GM12892 (cell line): ENCODE results near the gene INPP5A.
A peak's percentile ranks its signal among the peaks of the same experiment; 100 is the strongest.

ENCODE experiments used
- DNase-seq: peaks from one replicate; pipeline ENCODE4 v3.0.0; 2011; ENCODE audit not compliant: insufficient read length
- FAIRE-seq: peaks from 2 replicates; lab custom pipeline; 2011; peaks lifted over from hg19 to GRCh38; lab: Jason Lieb, UNC
- POLR2A ChIP-seq: IDR thresholded peaks from 2 replicates; pipeline ENCODE4 v1.6.1; 2011; ENCODE audit warnings: low read depth, low read length, control low read depth
- POLR2AphosphoS5 ChIP-seq: IDR thresholded peaks from 2 replicates; pipeline ENCODE4 v1.6.1; 2011; ENCODE audit warnings: low read depth, low read length, control low read depth
- TAF1 ChIP-seq: IDR thresholded peaks from 2 replicates; pipeline ENCODE4 v1.6.1; 2011; ENCODE audit warnings: low read depth, mild to moderate bottlenecking, control low read depth, low read length, borderline replicate concordance

The INPP5A gene

GRCh38 chr10:132613566-132614348 is 76.2 kb downstream of the INPP5A start:
- DNase-seq: peak; percentile 11
- no peak for FAIRE-seq
- TF ChIP-seq POLR2A: no peak
- no peak for TF ChIP-seq POLR2AphosphoS5
- TF ChIP-seq TAF1: no peak

- FAIRE-seq (no peak), DNase-seq (no peak)
- TF ChIP-seq POLR2AphosphoS5 (no peak), POLR2A (no peak), TAF1 (no peak)
These were observed 77.1 kb downstream of the INPP5A start for GRCh38 chr10:132614431-132615340.

GRCh38 chr10:132615341-132616169 is 78.0 kb downstream of the INPP5A start:
- no peak for TF ChIP-seq POLR2AphosphoS5
- TF ChIP-seq TAF1: no peak
- TF ChIP-seq POLR2A: no peak
- FAIRE-seq (no peak), DNase-seq (no peak)

GRCh38 chr10:132616170-132616995 is 78.8 kb downstream of the INPP5A start:
- FAIRE-seq (no peak), DNase-seq (no peak)
- TF ChIP-seq POLR2AphosphoS5 (no peak), POLR2A (no peak), TAF1 (no peak)

- no peak for DNase-seq
- no peak for FAIRE-seq
- TF ChIP-seq POLR2A: no peak
- TF ChIP-seq POLR2AphosphoS5: no peak
- TF ChIP-seq TAF1: no peak
These were observed 79.6 kb downstream of the INPP5A start for GRCh38 chr10:132616996-132617736.

GRCh38 chr10:132617737-132618052 is 80.1 kb downstream of the INPP5A start:
- TF ChIP-seq TAF1 (no peak), POLR2A (no peak), POLR2AphosphoS5 (no peak)
- FAIRE-seq: no peak
- DNase-seq: no peak

- no peak for DNase-seq
- FAIRE-seq: no peak
- TF ChIP-seq POLR2AphosphoS5 (no peak), POLR2A (no peak), TAF1 (no peak)
These were observed 80.8 kb downstream of the INPP5A start for GRCh38 chr10:132618158-132618919.

- TF ChIP-seq POLR2A (no peak), TAF1 (no peak), POLR2AphosphoS5 (no peak)
- FAIRE-seq (no peak), DNase-seq (no peak)
These were observed 82.3 kb downstream of the INPP5A start for GRCh38 chr10:132619927-132620326.
